ENCODE data around the gene CERKL.

Gene CERKL

GRCh38 chr2:181575024-181575649 is 81.8 kb downstream of the CERKL start:
- TF ChIP-seq, protein P1, sequence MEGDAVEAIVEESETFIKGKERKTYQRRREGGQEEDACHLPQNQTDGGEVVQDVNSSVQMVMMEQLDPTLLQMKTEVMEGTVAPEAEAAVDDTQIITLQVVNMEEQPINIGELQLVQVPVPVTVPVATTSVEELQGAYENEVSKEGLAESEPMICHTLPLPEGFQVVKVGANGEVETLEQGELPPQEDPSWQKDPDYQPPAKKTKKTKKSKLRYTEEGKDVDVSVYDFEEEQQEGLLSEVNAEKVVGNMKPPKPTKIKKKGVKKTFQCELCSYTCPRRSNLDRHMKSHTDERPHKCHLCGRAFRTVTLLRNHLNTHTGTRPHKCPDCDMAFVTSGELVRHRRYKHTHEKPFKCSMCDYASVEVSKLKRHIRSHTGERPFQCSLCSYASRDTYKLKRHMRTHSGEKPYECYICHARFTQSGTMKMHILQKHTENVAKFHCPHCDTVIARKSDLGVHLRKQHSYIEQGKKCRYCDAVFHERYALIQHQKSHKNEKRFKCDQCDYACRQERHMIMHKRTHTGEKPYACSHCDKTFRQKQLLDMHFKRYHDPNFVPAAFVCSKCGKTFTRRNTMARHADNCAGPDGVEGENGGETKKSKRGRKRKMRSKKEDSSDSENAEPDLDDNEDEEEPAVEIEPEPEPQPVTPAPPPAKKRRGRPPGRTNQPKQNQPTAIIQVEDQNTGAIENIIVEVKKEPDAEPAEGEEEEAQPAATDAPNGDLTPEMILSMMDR (conservative IDR thresholded peaks at IDR 0.05; ENCODE audit: low read depth, low read length): no peak
- no peak for DNase-seq (ENCODE audit: low read depth)

GRCh38 chr2:181574321-181574720 is 82.6 kb downstream of the CERKL start:
- TF ChIP-seq, protein P1 (conservative IDR thresholded peaks at IDR 0.05; ENCODE audit: low read depth, low read length): no peak

More at GRCh38 chr2:181575024-181575649, 81.8 kb downstream of the CERKL start:
- H3K4me3 ChIP-seq (ENCODE audit: low read depth, low read length): no peak overlapping the region

GRCh38 chr2:181573140-181573736 is 83.7 kb downstream of the CERKL start:
- peak; percentile 66 for DNase-seq (ENCODE audit: low read depth)
- TF ChIP-seq, protein P1 (conservative IDR thresholded peaks at IDR 0.05; ENCODE audit: low read depth, low read length): peak; percentile 58
- H3K4me3 ChIP-seq (ENCODE audit: low read depth, low read length): no peak overlapping the region

More at GRCh38 chr2:181574321-181574720, 82.6 kb downstream of the CERKL start:
- no peak overlapping the region for H3K4me3 ChIP-seq (ENCODE audit: low read depth, low read length)
- DNase-seq (ENCODE audit: low read depth): no peak

DNA sequence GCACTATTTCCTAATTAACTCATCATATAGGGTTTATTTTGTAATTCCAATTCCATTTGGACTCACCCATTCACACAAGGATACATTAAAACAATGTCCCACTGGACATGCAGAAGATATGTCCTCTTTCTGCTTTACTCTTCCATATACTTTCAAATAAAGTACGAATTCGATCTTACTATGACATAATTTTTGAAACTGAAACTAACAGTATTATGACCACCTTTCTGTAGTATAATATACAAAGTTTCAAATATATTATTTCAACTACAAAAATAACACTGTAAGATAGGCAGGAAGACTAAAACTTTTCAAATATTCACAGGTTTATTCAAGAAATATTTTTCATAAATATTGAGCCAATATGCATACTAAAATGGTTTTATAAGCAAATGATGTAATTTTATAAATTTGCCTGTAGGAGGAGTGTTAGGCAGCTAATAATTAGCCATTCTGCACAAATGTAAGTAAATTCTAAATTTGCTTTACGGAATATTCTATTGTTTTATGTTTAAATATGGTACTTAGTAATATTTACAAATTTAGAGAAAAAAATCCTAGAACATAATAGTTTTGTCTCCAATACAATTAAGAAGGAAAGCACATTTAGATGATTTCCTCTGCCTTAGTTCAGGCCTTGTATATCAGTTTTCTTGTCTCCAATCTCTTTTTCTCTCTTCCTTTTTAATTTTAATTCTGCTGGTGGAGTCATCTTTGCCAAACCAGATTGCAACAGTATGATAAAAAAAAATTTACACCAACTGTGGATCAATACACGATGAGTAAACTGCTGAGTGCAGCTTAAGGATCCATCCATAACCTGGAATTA is 85.9 kb downstream of the CERKL start:
- H3K4me3 ChIP-seq (ENCODE audit: low read depth, low read length): no peak overlapping the region
- DNase-seq (ENCODE audit: low read depth): peak; percentile 25
- TF ChIP-seq, protein P1 (conservative IDR thresholded peaks at IDR 0.05; ENCODE audit: low read depth, low read length): peak; percentile 44

- TF ChIP-seq, protein P1 (conservative IDR thresholded peaks at IDR 0.05; ENCODE audit: low read depth, low read length): no peak
- no peak for DNase-seq (ENCODE audit: low read depth)
- no peak overlapping the region for H3K4me3 ChIP-seq (ENCODE audit: low read depth, low read length)
Observed at GRCh38 chr2:181570059-181570458, 86.8 kb downstream of the CERKL start.

GRCh38 chr2:181566334-181567032 is 90.4 kb downstream of the CERKL start:
- no peak for DNase-seq (ENCODE audit: low read depth)
- TF ChIP-seq, protein P1 (conservative IDR thresholded peaks at IDR 0.05; ENCODE audit: low read depth, low read length): no peak
- H3K4me3 ChIP-seq (ENCODE audit: low read depth, low read length): no peak overlapping the region
